H1 (cell line): ENCODE data around the gene DCDC2B. TPM values are rescaled to one million over a fixed set of nuclear protein-coding genes. Genes with fewer than 3 reads are reported as not detected.

Experiments used
- CTCF ChIA-PET: fragments of 300-600 bp; sonication (Branson Sonifier 250); formaldehyde crosslinking; loops from one replicate; lab custom pipeline; 2021; ENCODE audit not compliant: partially characterized antibody; lab: Charles Lee
- POLR2A ChIA-PET: fragments of 300-600 bp; sonication (Branson Sonifier 250); formaldehyde crosslinking; loops from one replicate; lab custom pipeline; 2021; ENCODE audit warnings: inconsistent platforms; ENCODE audit not compliant: partially characterized antibody; lab: Charles Lee
- DNase-seq, 2 experiments: peaks; one replicate each; pipeline versions ENCODE4 v3.0.0 to v3.0.0-alpha.2; 2010 to 2022; ENCODE audit warnings: low spot score in 2 of 2, low read depth in 1 of 2, mixed read lengths in 1 of 2
- FAIRE-seq: peaks from 2 replicates; lab custom pipeline; 2011; peaks lifted over from hg19 to GRCh38; lab: Jason Lieb, UNC
- H2AFZ ChIP-seq: 2 replicates; pipeline ENCODE4 v1.8.1; 2012; ENCODE audit warnings: low read length, inconsistent platforms
- H2AK5ac ChIP-seq: 2 replicates; pipeline ENCODE4 v1.6.1; 2013; ENCODE audit warnings: low read depth, low read length
- H2BK120ac ChIP-seq: replicated peaks from 2 replicates; pipeline ENCODE3; 2013; ENCODE audit warnings: low read depth, low read length, inconsistent platforms
- H2BK12ac ChIP-seq: 2 replicates; pipeline ENCODE4 v1.6.1; 2013; ENCODE audit warnings: low read depth, low read length
- H2BK15ac ChIP-seq: 2 replicates; pipeline ENCODE4 v1.6.1; 2013; ENCODE audit warnings: low read length
- H2BK20ac ChIP-seq: 2 replicates; pipeline ENCODE4 v1.6.1; 2013; ENCODE audit warnings: low read length
- H2BK5ac ChIP-seq: 2 replicates; pipeline ENCODE4 v1.6.1; 2013; ENCODE audit warnings: low read depth, low read length
- H3K14ac ChIP-seq: 2 replicates; pipeline ENCODE4 v1.6.1; 2013; ENCODE audit warnings: inconsistent platforms; ENCODE audit not compliant: insufficient read length
- H3K18ac ChIP-seq: 2 replicates; pipeline ENCODE4 v1.6.1; 2013; ENCODE audit warnings: low read length; ENCODE audit errors: extremely low read depth
- H3K23ac ChIP-seq: 2 replicates; pipeline ENCODE4 v1.6.1; 2013; ENCODE audit warnings: inconsistent platforms; ENCODE audit not compliant: insufficient read length
- H3K23me2 ChIP-seq: 2 replicates; pipeline ENCODE4 v1.6.1; 2013; ENCODE audit warnings: low read depth, low read length
- H3K27ac ChIP-seq: 2 replicates; pipeline ENCODE4 v1.6.1; 2011; ENCODE audit warnings: low read depth, low read length, inconsistent platforms
- H3K27me3 ChIP-seq, 4 experiments: replicated peaks in 1 of 4; 1 replicate in 1 of 4; 2 replicates in 3 of 4; pipeline versions ENCODE4 v1.6.1 to v1.8.1; 2011 to 2013; ENCODE audit warnings: low read length in 3 of 4, mild to moderate bottlenecking in 3 of 4, inconsistent platforms in 2 of 4, mixed read lengths in 2 of 4, moderate library complexity in 1 of 4; ENCODE audit not compliant: control insufficient read depth in 3 of 4, insufficient read depth in 3 of 4; ENCODE audit errors: extremely low read depth in 1 of 4
- H3K36me3 ChIP-seq, 4 experiments: 2 replicates each; pipeline versions ENCODE4 v1.6.1 to v1.8.1; 2011 to 2013; ENCODE audit warnings: mild to moderate bottlenecking in 4 of 4, low read length in 3 of 4, moderate library complexity in 2 of 4, control low read depth in 1 of 4, inconsistent platforms in 1 of 4; ENCODE audit not compliant: insufficient read depth in 4 of 4, control insufficient read depth in 2 of 4
- H3K4ac ChIP-seq: replicated peaks from 2 replicates; pipeline ENCODE3; 2013; ENCODE audit warnings: low read length, low read depth, mixed read lengths, inconsistent platforms; ENCODE audit not compliant: insufficient read length
- H3K4me1 ChIP-seq, 4 experiments: replicated peaks in 1 of 4; 1 replicate in 1 of 4; 2 replicates in 3 of 4; pipeline versions ENCODE4 v1.6.1 to v1.8.1; 2011 to 2013; ENCODE audit warnings: low read length in 3 of 4, inconsistent platforms in 2 of 4, mixed read lengths in 1 of 4; ENCODE audit not compliant: insufficient read depth in 4 of 4, control insufficient read depth in 3 of 4
- H3K4me2 ChIP-seq, 2 experiments: 2 replicates each; pipeline versions ENCODE4 v1.6.1 to v1.8.1; 2011 to 2013; ENCODE audit warnings: low read depth in 2 of 2, low read length in 2 of 2, control low read depth in 1 of 2, inconsistent platforms in 1 of 2, mild to moderate bottlenecking in 1 of 2; ENCODE audit not compliant: insufficient read depth in 1 of 2
- H3K4me3 ChIP-seq, 4 experiments: fragments of 200-600, 300-600 bp in 1 of 4; sonication (generic), shearing (Covaris generic), sonication (Bioruptor Twin) in 1 of 4; 2 replicates each; pipeline versions ENCODE4 v1.5.1 to v1.8.1; 2011 to 2016; ENCODE audit warnings: low read length in 4 of 4, low read depth in 3 of 4, control low read depth in 2 of 4, inconsistent platforms in 2 of 4, mild to moderate bottlenecking in 2 of 4, mixed read lengths in 1 of 4, moderate library complexity in 1 of 4; ENCODE audit not compliant: insufficient read depth in 2 of 4; ENCODE audit errors: extremely low read depth in 1 of 4
- H3K56ac ChIP-seq: replicated peaks from 2 replicates; pipeline ENCODE3; 2013; ENCODE audit warnings: low read depth, mild to moderate bottlenecking, mixed read lengths, low read length, inconsistent platforms; ENCODE audit not compliant: insufficient read length
- H3K79me1 ChIP-seq: 2 replicates; pipeline ENCODE4 v1.6.1; 2013; ENCODE audit warnings: low read depth, low read length, control low read depth
- H3K79me2 ChIP-seq, 2 experiments: 2 replicates each; pipeline versions ENCODE4 v1.6.1 to v1.8.1; 2012 to 2013; ENCODE audit warnings: low read length in 2 of 2, mild to moderate bottlenecking in 2 of 2, inconsistent platforms in 1 of 2; ENCODE audit not compliant: insufficient read depth in 2 of 2, control insufficient read depth in 1 of 2
- H3K9ac ChIP-seq, 4 experiments: replicated peaks in 1 of 4; 1 replicate in 1 of 4; 2 replicates in 3 of 4; pipeline versions ENCODE4 v1.6.1 to v1.8.1; 2011 to 2013; ENCODE audit warnings: low read depth in 3 of 4, low read length in 3 of 4, control low read depth in 2 of 4, mild to moderate bottlenecking in 2 of 4, moderate library complexity in 2 of 4, inconsistent platforms in 1 of 4; ENCODE audit errors: extremely low read depth in 1 of 4
- H3K9me3 ChIP-seq, 2 experiments: 2 replicates each; pipeline versions ENCODE4 v1.6.1 to v1.8.1; 2012 to 2013; ENCODE audit warnings: mild to moderate bottlenecking in 2 of 2, moderate library complexity in 2 of 2, control low read depth in 1 of 2, inconsistent platforms in 1 of 2, low read depth in 1 of 2, low read length in 1 of 2, mixed read lengths in 1 of 2; ENCODE audit not compliant: insufficient read depth in 2 of 2
- H4K20me1 ChIP-seq, 2 experiments: replicated peaks in 1 of 2; 2 replicates each; pipeline versions ENCODE3 to v1.8.1; 2011 to 2013; ENCODE audit warnings: inconsistent platforms in 2 of 2, low read length in 2 of 2, mild to moderate bottlenecking in 1 of 2; ENCODE audit not compliant: insufficient read depth in 2 of 2, control insufficient read depth in 1 of 2
- H4K5ac ChIP-seq: 2 replicates; pipeline ENCODE4 v1.6.1; 2013; ENCODE audit warnings: low read length, low read depth, mixed read lengths, inconsistent platforms; ENCODE audit not compliant: insufficient read length
- H4K8ac ChIP-seq: 2 replicates; pipeline ENCODE4 v1.8.0; 2013; ENCODE audit warnings: mild to moderate bottlenecking, moderate library complexity, low read length, inconsistent platforms; ENCODE audit not compliant: insufficient read depth; ENCODE audit errors: extremely low read depth
- H4K91ac ChIP-seq: replicated peaks from 2 replicates; pipeline ENCODE3; 2013; ENCODE audit warnings: low read length, mixed read lengths, inconsistent platforms; ENCODE audit not compliant: insufficient read length
- BRCA1 ChIP-seq: IDR thresholded peaks from 2 replicates; pipeline ENCODE4 v1.6.1; 2012; ENCODE audit warnings: low read depth, low read length, improper control_type of control experiment
- CBX5 ChIP-seq: fragments of 300-800, 300-1000 bp; sonication (generic); IDR thresholded peaks from 2 replicates; pipeline ENCODE4 v1.7.1; 2016; ENCODE audit warnings: antibody characterized with exemption, low read length, low read depth
- CHD2 ChIP-seq: IDR thresholded peaks from 2 replicates; pipeline ENCODE4 v1.6.1; 2012; ENCODE audit warnings: low read length, improper control_type of control experiment
- CREB1 ChIP-seq: IDR thresholded peaks from 2 replicates; pipeline ENCODE4 v1.6.1; 2012; ENCODE audit warnings: inconsistent platforms
- JUN ChIP-seq: IDR thresholded peaks from 2 replicates; pipeline ENCODE4 v1.6.1; 2011; ENCODE audit warnings: low read depth, mild to moderate bottlenecking, improper control_type of control experiment, low read length
- KDM1A ChIP-seq: fragments of 200-600, 300-600 bp; sonication (generic); IDR thresholded peaks from 2 replicates; pipeline ENCODE4 v1.7.1; 2016; ENCODE audit warnings: mild to moderate bottlenecking, low read length, borderline replicate concordance
- MAX ChIP-seq: IDR thresholded peaks from 2 replicates; pipeline ENCODE4 v1.6.1; 2012; ENCODE audit warnings: inconsistent platforms
- POU5F1 ChIP-seq: IDR thresholded peaks from 2 replicates; pipeline ENCODE4 v1.6.1; 2011; ENCODE audit warnings: low read depth, mild to moderate bottlenecking, low read length, moderate library complexity
- RBBP5 ChIP-seq: IDR thresholded peaks from 2 replicates; pipeline ENCODE4 v1.7.1; 2012; ENCODE audit warnings: low read depth, mild to moderate bottlenecking, inconsistent platforms, low read length, moderate library complexity, borderline replicate concordance
- SP1 ChIP-seq: IDR thresholded peaks from 2 replicates; pipeline ENCODE4 v1.6.1; 2011; ENCODE audit warnings: low read depth, low read length
- SRF ChIP-seq: IDR thresholded peaks from 2 replicates; pipeline ENCODE4 v1.6.1; 2011; ENCODE audit warnings: mild to moderate bottlenecking, low read depth, low read length, moderate library complexity
- WGBS, 2 experiments: shearing (Covaris generic) in 1 of 2; methylation state at CpG; one replicate each; pipeline versions ENCODE4 v1.1.6 to v1.1.7; 2013 to 2015; ENCODE audit warnings: low lambda C conversion rate in 2 of 2, mixed read lengths in 2 of 2, inconsistent platforms in 1 of 2, low coverage in 1 of 2, missing lambda C conversion rate in 1 of 2; ENCODE audit not compliant: insufficient replicate concordance in 2 of 2, insufficient coverage in 1 of 2, insufficient read length in 1 of 2; ENCODE audit errors: extremely low coverage in 1 of 2, missing lambda C conversion rate in 1 of 2; 5-methylcytosine and 5-hydroxymethylcytosine counted together
- polyA plus RNA-seq, 7 experiments: library from polyadenylated mRNA; depleted of rRNA in 3 of 7; stranded (reverse) in 5 of 7; unstranded in 2 of 7; fragments of >200 nt in 5 of 7; fragments of 200-250 nt in 2 of 7; gene quantifications; 1 replicate in 5 of 7; 2 replicates in 1 of 7; 4 replicates in 1 of 7; pipeline versions ENCODE4 v1.2.1 to v1.2.3, GENCODE V29; 2011 to 2013; ENCODE audit warnings: missing spikeins in 2 of 7, mixed read lengths in 2 of 7
- total RNA-seq: library from RNA; stranded (reverse); fragmentation: NEBNext Ultra II Directional; extraction: Animal tissue kit (Norgen Biotek cat#: 25700); gene quantifications from 2 replicates; pipeline ENCODE4 v1.2.1, GENCODE V29; 2021

The DCDC2B gene
- total and polyA plus RNA-seq, 2 of the 8 experiments (the other 6 are each of a cell fraction or from before 2014, with no cell fraction given): not detected

- Histone ChIP-seq H3K18ac (no peak overlapping the region), H4K8ac (no peak overlapping the region), H3K4me1 (peaks cover 6 to 13% (median 8%) of the 10 kb centered on the region in 4 experiments), H4K91ac (no peak overlapping the region), H2AFZ (no peak overlapping the region), H3K4ac (peak overlapping the region; percentile 60), H3K56ac (no peak overlapping the region), H2BK20ac (no peak overlapping the region), H3K79me2 (no peaks in the 10 kb centered on the region), H3K36me3 (no peaks in the 10 kb centered on the region), H3K79me1 (no peaks in the 10 kb centered on the region), H4K20me1 (no peaks in the 10 kb centered on the region), H4K5ac (no peak overlapping the region), H3K23ac (no peak overlapping the region), H2BK12ac (peak overlapping the region; percentile 60; the same call in 1 of the 2 replicates), H3K4me3 (peak overlapping the region; percentile 1 to 55 (median 14); a peak in 4 of 8 replicates), H3K9ac (no peak overlapping the region), H2BK5ac (peak overlapping the region; percentile 83; the same call in 1 of the 2 replicates), H2BK15ac (no peak overlapping the region), H2BK120ac (no peak overlapping the region), H3K27ac (no peak overlapping the region), H3K23me2 (peaks cover 4% of the 10 kb centered on the region; the same call in 1 of the 2 replicates), H2AK5ac (no peak overlapping the region), H3K9me3 (no peaks in the 10 kb centered on the region), H3K27me3 (no peaks in the 10 kb centered on the region; a peak in 1 of 7 replicates), H3K4me2 (peak overlapping the region; percentile 49 to 55), H3K14ac (no peak overlapping the region)
- DNase-seq (peak; percentile 83 to 97), FAIRE-seq (no peak)
- WGBS, 2 experiments: 9% methylated on average over 21 of the region's 31 CpGs; no CpG with 5 or more reads in 1 of the 2 experiments
- ChIA-PET CTCF (interaction anchor here (0.6 to 6.1 kb wide), 31 partner anchors 11 to 477 kb away, joined by 3 to 66 read pairs (median 4); partner anchors contain the start of genes CCDC28B and HDAC1), POLR2A (interaction anchor here (0.6 to 6.6 kb wide), 12 partner anchors 8 to 234 kb away, joined by 3 to 59 read pairs (median 6); partner anchors contain the start of genes HDAC1 and MARCKSL1)
- TF ChIP-seq CREB1: peak; percentile 23; the same call in 1 of the 2 replicates
- no peak for TF ChIP-seq BRCA1
- 0 out of 2 replicates have a peak, but pooled peaks have one; percentile 60 for TF ChIP-seq SP1
- peak; percentile 97 for TF ChIP-seq KDM1A
- TF ChIP-seq MAX: peak; percentile 71; the same call in 1 of the 2 replicates
- no peak for TF ChIP-seq POU5F1
- peak; percentile 35; the same call in 1 of the 2 replicates for TF ChIP-seq SRF
- 0 out of 2 replicates have a peak, but pooled peaks have one; percentile 6 for TF ChIP-seq CHD2
- TF ChIP-seq RBBP5: 0 out of 2 replicates have a peak, but pooled peaks have one; percentile 47
- TF ChIP-seq JUN: no peak
- no peak for TF ChIP-seq CBX5
Observed at GRCh38 chr1:32247983-32248889, 39.3 kb downstream of the DCDC2B start.
